ENCODE results near the gene WDR83.
A peak's percentile ranks its signal among the peaks of the same experiment; 100 is the strongest.
"Not testable (repeated sequence)": the region's sequence is repeated elsewhere in the genome, so short reads cannot be mapped to it uniquely, and the experiment has no call there.

The WDR83 gene, protein sequence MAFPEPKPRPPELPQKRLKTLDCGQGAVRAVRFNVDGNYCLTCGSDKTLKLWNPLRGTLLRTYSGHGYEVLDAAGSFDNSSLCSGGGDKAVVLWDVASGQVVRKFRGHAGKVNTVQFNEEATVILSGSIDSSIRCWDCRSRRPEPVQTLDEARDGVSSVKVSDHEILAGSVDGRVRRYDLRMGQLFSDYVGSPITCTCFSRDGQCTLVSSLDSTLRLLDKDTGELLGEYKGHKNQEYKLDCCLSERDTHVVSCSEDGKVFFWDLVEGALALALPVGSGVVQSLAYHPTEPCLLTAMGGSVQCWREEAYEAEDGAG

DNA sequence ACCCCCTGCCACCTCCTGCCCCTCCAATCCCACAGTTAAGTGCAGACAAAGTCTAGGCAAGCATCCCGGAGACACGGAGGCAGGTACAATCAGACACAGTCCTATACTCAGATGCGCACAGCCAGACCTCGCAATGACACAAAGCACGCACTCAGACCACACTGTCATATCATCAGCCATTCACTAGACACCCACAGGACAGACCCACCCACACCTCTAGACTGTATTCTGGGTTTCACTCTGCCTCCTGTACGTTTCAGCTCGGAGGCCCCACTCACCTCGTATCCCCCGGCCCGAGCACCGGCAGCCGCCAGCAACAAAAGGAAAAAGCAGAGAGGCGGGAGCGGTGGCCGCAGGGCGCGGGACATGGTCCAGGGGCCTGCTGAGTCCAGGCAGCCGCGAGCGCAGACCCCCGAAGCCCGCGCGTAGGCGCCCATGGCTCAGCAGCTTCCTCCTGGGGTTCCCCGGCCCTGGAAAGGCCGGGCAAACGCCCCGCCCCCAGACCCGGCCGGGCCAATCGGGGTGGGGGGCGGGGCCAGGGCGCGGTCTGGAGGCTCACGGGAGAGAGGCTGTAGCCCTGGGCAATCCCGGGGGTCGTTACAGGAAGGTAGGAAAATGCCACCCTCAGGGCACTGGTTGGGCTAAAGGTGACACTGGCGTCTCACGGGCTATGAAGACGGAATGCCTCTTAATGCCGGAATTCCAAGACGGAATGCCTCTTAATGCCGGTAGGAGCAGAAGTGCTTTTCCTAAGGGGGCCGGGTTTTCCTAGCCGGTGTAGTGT lies at the start of gene WDR83, which contains the start of gene MAN2B1:
WDR83 (plus strand) TSS at position 543 of the 784 bp plus-strand sequence. CDS start 2,984 bp downstream, outside the sequence.
MAN2B1 (minus strand) TSS at position 478 of the 784 bp plus-strand sequence; CDS start at position 437, 41 bp downstream.
- peak; percentile 83 for DNase-seq

DNA sequence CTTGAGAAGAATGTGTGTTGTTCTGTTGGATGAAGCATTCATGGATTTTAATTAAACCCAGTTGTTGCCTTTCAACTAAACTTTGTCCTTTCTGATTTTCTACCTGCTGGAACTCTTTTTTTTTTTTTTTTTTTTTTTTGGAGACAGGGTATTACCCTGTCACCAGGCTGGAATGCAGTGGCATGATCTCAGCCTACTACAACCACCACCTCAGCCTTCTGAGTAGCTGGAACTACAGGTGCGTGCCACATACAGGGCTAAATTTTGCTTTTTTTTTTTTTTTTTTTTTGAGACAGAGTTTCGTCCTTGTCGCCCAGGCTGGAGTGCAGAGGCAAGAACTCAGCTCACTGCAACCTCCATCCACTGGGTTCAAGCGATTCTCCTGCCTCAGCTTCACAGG lies 49.0 kb upstream of the WDR83 start:
- no peak for DNase-seq

DNA sequence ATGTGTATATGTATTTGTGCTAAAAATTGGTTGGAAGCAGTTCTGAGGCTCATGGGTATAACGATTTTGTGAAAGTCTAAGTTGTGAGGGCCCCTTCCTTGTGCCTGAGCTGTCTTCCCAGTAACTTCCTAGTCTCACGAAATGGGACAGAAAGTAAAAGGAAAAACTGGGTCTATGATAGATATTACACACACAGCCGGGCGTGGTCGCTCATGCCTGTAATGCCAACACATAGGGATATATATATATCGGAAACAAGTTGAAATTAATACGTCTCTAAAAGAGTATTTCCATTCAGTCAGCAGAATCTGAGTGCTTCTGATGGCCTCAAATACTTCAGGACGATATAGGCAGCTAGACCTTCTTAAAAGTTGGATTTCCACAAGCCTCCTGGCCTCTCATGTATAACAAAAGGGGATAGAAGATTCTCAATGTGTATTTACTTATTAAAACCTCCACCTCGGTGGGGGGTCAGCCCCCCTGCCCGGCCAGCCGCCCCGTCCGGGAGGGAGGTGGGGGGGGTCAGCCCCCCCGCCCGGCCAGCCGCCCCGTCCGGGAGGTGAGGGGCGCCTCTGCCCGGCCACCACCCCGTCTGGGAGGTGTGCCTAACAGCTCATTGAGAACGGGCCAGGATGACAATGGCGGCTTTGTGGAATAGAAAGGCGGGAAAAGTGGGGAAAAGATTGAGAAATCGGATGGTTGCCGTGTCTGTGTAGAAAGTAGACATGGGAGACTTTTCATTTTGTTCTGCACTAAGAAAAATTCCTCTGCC lies 45.2 kb upstream of the WDR83 start:
- DNase-seq = not testable (repeated sequence)

DNA sequence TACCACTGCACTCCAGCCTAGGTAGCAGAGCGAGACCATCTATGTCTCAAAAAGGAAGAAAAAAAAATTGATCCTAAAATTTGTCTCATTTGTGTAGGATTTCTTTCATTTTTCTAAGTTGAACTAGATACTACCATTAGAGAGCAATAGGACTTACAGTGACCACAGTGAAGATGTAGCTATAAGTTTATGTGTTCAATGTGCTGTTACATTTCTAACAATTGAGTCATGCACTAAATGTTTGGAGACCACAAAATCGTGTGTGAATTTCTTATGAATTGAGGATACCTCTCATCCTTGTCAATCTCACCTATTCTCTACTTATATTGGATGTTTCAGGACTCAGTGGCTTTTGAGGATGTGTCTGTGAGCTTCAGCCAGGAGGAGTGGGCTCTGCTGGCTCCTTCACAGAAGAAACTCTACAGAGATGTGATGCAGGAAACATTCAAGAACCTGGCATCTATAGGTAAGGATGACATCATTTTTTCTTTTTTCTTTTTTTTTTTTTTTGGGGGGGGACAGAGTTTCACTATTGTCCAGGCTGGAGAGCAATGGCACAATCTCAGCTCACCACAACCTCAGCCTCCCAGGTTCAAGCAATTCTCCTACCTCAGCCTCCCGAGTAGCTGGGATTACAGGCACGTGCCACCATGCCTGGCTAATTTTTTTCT lies 43.1 kb upstream of the WDR83 start:
- DNase-seq = no peak

DNA sequence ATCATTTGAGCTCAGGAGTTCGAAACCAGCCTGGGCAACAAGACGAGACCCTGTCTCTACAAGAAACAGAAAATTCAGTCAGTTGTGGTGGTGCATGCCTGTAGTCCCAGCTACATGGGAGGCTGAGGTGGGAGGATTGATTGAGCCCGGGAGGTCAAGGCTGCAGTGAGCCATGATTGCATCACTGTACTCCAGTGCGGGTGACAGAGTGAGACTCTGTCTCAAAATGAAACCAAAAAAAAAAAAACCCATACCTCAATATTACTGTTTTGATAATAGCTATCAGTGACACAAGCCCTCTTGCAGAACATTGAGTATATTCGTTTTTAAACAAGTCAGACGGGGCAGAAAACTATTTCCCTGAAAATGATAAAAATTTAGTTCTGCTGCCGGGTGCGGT lies 39.6 kb upstream of the WDR83 start:
- no peak for DNase-seq

DNA sequence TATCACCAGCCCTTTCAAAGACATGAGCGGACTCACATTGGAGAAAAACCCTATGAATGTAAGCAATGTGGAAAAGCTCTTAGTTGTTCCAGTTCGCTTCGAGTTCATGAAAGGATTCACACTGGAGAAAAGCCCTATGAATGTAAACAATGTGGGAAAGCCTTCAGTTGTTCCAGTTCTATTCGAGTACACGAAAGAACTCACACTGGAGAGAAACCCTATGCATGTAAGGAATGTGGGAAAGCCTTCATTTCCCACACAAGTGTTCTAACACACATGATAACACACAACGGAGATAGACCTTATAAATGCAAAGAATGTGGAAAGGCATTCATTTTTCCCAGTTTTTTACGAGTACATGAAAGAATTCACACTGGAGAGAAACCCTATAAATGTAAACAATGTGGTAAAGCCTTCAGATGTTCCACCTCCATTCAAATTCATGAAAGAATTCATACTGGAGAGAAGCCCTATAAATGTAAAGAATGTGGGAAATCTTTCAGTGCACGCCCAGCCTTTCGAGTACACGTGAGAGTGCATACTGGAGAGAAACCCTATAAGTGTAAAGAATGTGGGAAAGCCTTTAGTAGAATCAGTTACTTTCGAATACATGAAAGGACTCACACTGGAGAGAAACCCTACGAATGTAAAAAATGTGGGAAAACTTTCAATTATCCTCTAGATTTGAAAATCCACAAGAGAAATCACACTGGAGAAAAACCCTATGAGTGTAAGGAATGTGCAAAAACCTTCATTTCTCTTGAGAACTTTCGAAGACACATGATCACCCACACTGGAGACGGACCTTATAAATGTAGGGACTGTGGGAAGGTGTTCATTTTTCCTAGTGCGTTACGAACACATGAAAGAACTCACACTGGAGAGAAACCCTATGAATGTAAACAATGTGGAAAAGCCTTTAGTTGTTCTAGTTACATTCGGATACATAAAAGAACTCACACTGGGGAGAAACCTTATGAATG lies 38.3 kb upstream of the WDR83 start:
- no peak for DNase-seq

DNA sequence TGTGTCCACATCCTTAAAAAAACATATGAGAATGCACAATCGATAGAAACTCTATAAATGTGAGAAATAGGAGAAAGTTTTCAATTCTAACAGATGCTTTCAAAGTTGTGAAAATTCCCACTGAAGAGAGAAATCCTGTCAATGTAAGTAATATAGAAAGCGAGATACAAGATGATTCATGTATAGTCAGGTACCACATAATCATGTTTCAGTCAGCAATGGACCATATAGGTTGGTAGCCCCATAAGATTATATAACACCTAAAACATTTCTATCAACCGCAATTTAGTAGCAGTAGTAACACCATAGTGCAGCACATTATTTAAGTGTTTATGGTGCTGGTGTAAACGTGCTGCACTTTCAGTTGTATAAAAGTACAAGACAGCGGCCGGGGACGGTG lies 37.4 kb upstream of the WDR83 start:
- no peak for DNase-seq

DNA sequence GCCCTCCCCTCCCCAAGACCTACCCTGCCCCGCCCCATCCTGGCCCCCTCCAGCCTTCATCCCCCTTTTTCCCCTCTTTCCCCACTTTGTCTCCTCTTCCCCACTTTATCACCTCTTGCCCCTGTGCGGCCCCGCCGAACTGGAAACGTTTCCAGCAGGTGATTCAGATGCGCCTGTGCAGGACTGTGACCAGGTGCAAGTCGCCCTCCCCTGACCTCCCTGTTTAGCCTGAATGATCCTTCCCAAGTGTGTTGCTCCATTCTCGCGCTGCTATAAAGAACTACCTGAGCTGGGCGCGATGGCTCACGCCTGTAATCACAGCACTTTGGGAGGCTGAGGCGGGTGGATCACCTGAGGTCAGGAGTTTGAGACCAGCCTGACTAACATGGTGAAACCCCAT lies 30.0 kb upstream of the WDR83 start:
- DNase-seq = no peak

DNA sequence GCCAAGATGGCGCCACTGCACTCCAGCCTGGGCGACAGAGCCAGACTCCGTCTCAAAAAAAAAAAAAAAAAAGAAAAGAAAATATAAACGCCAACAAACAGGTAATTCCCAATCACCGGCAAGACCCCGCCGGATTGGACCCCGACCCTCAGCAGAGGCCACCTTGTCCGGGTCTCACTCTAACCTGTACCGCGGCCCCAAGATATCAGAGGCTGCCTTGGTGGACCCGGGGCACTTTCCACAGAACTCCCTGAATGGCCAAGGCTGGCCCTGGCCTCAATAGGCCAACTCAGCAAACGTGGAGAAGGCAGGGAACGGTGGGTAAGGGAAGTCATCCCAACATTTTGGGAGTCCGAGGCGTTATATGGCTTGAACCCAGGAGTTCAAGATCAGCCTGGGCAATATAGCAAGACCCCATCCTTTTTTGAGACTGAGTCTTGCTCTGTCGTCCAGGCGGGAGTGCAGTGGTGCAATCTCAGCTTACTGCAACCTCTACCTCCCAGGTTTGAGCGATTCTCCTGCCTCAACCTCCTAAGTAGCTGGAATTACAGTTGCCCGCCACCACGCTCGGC lies 27.9 kb upstream of the WDR83 start:
- no peak for DNase-seq

DNA sequence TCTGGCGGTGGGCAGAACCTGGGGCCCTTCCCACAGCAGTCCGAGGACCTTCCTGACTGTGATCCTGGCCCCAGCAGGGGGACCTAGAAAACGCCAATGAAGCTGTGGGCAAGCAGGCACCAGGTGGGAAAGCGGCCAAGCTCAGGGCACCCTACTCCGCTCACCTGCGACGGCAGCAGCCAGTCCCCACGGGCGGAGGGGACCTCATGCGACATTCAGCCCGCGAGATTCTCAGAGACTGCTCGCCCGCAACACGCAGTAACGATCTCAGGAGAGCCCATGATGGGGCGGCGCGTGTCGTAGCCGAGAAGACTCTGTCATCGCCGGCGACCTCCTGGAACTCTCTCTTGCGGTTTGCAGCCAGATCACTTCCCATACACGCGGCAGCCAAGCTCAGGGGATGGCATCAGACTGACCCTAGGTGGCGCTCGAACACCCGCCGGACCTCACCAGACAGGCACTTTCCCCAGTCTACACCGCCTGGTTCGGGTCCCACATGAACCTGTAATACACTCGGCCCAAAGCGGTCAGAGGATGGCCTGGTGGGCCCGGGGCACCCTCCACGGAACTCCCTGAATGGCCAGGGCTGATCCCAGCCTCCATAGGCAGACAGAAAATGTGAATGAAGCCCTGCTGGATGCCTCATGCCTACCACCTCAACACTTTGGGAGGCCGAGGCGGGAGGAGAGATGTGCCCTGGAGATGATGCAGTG lies 26.6 kb upstream of the WDR83 start:
- DNase-seq = peak; percentile 87

DNA sequence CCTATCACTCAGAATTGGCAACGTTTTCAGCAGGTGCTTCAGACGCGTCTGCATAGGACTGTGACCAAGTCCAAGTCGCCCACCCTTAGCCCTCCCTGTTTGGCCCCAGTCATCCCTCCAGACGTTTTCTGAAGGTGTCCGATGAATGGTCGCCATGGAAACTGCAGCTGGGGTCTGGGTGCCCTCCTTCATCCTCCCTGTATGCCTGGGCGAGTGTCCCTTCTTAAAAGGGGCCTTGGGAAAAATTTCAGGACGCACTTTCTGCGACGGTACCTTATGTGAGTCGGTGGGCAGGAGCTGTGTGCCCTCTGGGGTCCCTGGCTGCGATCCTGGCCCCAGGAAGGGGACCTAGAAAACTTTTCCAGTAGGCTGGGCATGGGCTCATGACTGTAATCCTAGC lies 25.2 kb upstream of the WDR83 start:
- DNase-seq = no peak

DNA sequence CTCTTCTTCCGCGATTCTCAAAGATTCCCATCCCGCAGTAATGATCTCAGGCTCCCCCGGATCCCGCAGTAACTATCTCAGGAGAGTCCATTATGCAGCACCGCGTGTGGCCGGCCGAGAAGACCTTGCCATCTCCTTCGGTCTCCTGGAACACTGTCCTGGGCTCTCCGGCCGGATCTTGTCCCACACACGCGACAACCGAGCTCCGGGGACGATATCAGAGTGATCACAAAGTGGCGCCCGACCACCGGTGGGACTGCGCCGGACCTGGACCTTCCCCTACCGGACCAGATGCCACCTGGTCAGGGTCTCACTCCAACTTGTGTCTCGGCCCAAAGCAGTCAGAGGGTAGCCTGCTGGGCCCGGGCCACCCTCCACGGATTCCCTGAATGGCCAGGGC lies 24.1 kb upstream of the WDR83 start:
- no peak for DNase-seq

DNA sequence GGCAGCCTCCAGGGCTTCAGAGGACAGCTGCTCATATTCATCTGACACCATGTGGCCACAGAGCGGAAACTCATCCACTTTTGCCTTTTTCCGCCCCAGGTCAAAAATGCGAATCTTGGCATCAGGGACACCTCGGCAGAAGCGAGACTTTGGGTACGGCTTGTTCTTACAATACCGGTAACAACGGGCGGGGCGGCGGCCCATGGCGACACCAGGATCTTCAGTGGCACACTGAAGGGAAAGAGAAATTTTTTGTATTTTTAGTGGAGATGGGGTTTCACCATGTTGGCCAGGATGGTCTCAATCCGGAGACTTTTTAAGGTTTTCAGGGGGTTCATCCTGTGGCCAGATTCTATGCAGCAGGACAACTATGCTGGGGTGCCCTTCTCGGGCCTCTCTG lies 22.9 kb upstream of the WDR83 start:
- DNase-seq = not testable (repeated sequence)

DNA sequence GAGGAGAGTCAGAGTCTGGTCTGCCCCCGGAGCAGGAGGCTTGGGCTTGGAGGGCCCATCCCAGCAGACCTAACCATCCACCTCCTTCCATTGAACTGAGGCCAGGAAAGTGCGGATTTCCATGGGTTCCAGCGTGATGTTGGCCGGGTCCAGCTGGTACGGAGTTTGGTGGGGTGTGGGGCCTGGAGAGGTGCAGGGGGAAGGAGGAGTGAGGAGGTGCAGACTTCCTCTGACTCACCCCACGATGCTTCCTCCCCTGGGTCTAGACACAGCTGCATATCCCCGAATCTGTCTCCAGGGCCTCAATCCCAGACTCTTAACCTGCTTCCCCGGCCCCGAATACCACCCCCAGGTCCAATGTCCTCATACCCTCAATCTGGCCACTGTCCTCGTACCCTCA lies 20.1 kb upstream of the WDR83 start:
- no peak for DNase-seq

DNA sequence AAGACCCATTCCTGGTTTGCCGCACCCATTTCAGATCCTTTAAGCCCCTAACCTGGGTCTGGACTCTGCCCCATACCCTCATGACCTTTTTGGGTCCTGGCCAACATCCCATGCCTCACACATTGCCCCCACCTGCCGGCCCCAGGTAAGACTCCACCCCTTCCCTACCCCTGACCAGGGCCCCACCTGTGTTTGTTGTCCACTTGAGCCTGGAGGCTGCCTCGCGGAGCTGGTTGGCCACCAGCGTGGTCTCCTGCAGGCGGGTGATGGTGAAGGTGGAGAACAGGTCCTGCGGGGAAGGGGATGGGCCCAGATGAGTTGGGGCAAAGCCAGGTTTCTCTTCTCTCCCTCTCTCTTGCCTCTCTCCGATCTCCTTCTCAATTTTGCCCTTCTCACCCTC lies 19.6 kb upstream of the WDR83 start:
- no peak for DNase-seq

DNA sequence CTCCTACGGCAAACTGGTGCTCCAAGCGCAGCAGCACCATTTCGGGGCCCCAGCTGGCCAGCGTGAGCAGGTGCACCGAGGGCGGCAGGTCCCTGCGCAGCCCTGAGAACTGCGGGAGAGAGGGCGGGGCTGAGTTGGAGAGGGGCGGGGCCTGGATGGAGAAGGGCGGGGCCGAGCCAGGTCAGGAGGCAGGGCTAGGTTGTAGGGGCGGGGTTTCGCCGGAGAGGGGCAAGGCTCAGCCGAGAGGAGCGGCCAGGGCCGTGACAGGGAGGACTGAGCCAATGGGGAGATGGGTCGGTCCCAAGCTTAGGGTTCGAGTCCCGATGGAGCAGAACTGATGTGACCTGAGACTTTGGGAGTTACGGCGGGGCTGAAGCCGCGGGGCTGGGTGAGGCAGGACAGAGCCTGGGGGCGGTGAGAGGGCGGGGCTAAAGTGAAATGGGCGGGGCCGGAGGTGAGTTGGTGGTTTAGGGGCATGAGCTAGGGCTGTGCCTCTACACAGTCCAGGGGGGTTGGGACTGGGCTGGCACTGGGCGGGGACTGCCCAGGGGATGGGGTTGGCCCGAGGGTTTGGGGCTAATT lies 19.0 kb upstream of the WDR83 start:
- DNase-seq = peak; percentile 40

DNA sequence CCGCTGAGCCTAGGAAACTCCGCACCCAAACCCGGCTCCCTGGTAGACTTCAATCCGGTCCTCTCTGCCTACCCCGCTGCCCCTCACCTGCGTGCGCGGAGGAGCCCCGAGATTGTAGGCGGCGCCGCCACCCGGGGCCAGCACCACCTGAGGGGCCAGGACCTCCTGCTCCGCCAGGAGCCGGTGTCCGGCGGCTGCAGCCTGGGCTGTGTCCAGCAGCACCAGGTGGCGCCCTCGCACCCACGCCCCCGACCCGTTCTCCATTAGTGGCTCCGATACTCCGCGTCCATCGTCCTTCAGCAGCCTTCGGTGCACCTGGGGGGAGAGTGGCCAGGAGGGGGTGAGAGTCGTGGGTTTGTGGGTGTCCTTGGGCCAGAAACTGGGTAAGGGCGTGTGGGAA lies 18.5 kb upstream of the WDR83 start:
- no peak for DNase-seq

DNA sequence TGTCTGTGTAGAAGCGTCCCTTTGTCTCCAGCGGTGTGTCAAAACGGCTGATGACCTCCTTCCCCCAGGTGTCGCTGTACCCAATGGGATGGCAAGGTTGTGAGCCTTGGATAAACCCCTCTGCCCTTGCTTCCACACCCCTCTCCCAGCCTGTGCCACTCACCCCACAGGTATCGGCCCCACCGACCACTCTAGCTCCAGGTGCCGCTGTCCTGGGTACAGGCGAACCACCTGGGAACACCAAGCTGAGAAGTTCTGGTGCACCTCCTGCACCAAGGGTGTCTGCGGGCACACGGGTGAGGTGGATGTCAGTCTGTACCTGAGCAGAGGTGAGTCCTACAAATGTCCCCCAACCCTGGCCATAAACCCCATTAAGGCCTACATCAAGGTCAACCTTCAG lies 16.7 kb upstream of the WDR83 start:
- DNase-seq = no peak

DNA sequence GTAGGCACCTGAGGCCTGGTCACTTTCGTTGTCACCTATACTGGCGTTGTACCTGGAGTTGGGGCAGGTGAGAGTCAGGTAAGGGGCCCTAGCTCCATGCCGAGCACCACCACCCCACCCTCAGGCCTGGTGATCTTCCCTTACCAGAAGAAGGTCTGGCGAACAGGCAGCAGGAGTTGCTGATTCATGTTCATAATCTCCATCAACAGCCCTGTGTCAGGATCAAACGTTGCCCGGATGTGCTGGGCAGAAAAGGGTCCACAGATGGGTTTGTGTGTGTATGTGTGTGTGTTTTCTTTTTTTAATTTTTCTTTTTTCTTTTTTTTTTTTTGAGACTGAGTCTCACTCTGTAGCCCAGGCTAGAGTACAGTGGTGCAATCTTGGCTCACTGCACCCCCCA lies 14.4 kb upstream of the WDR83 start:
- no peak for DNase-seq

DNA sequence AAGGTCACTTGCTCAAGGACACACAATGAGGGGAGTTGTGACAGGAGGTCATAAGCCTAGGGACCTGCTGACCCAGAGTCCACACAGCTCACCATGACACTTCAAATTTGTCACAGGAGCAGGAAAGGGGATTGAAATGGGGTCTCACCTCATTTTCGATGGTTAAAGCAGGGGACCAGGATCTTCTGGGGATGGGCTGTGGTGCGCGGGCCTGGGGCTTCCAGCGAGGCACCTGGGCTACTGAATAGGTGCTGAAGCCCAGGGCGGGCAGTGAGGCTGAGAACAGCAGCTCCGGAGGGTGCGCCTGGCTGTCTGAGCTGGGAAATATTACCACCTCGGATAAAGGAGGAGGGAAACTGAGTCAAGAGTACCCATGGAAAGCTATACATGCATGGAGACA lies 11.1 kb upstream of the WDR83 start:
- no peak for DNase-seq
